Prostate gland (tissue), 2 donors: Measurements from ENCODE around the gene LRRC55. TPM values are rescaled to one million over a fixed set of nuclear protein-coding genes. Genes with fewer than 3 reads are reported as not detected.

Experiments
- DNase-seq: peaks from one replicate; pipeline ENCODE4 v3.0.0-alpha.2; 2019; ENCODE audit warnings: low spot score
- H3K27ac ChIP-seq, 2 donors: fragments of 200-600 bp; sonication (generic); 2 replicates each; pipeline ENCODE4 v1.5.1; 2017 to 2019
- H3K27me3 ChIP-seq: fragments of 200-600 bp; sonication (generic); replicated peaks from 2 replicates; pipeline ENCODE4 v1.5.1; 2019; ENCODE audit not compliant: insufficient read depth
- H3K36me3 ChIP-seq, 2 donors: fragments of 200-600 bp; sonication (generic); 1 replicate in 1 of 2; 2 replicates in 1 of 2; pipeline versions ENCODE4 v1.5.1 to v1.8.1; 2017 to 2019
- H3K4me1 ChIP-seq: fragments of 200-600 bp; sonication (generic); replicated peaks from 2 replicates; pipeline ENCODE4 v1.5.1; 2019
- H3K4me3 ChIP-seq, 2 donors: fragments of 200-600 bp; sonication (generic); 2 replicates each; pipeline ENCODE4 v1.5.1; 2017 to 2019
- H3K9me3 ChIP-seq: fragments of 200-600 bp; sonication (generic); 2 replicates; pipeline ENCODE4 v1.5.1; 2017
- CTCF ChIP-seq, 4 experiments: fragments of 200-600 bp in 2 of 4; fragments of 450-650 bp in 2 of 4; sonication (generic) in 2 of 4; IDR thresholded peaks; 1 replicate in 3 of 4; 2 replicates in 1 of 4; pipeline ENCODE4 v1.5.1; 2016 to 2019; ENCODE audit warnings: antibody characterized with exemption in 4 of 4, mild to moderate bottlenecking in 2 of 4, moderate library complexity in 2 of 4
- POLR2A ChIP-seq: fragments of 450-650 bp; IDR thresholded peaks from one replicate; pipeline ENCODE4 v1.6.1; 2016; ENCODE audit warnings: antibody characterized with exemption, mild to moderate bottlenecking
- POLR2AphosphoS5 ChIP-seq: sonication (generic); formaldehyde crosslinking; IDR thresholded peaks from one replicate; pipeline ENCODE4 v1.6.1; 2017; ENCODE audit warnings: antibody characterized with exemption
- WGBS: methylation state at CpG from one replicate; pipeline ENCODE4 v1.1.5; 2018; 5-methylcytosine and 5-hydroxymethylcytosine counted together
- intact Hi-C: fragments of 100-400 bp; cut with DNase I; formaldehyde crosslinking; loops from one replicate; pipeline ENCODE4 v1.14.2; 2022
- total RNA-seq, 2 donors: library from RNA; depleted of rRNA; stranded (reverse); fragments of >200 nt; gene quantifications; one replicate each; pipeline ENCODE4 v1.1.0, GENCODE V29; 2016

Gene LRRC55
- total RNA-seq, 2 donors from 2014 or later = 0.23 TPM; not detected in 1

GRCh38 chr11:57182896-57183295, 1.1 kb downstream of the LRRC55 start:
- no peak overlapping the region for H3K27ac ChIP-seq
- intact Hi-C loops = no loop called here
- no peaks in the 10 kb centered on the region for H3K27me3 ChIP-seq
- no peaks in the 10 kb centered on the region for H3K36me3 ChIP-seq
- TF ChIP-seq POLR2AphosphoS5 (no peak), CTCF (IDR thresholded peaks at IDR 0.05) (no peak), POLR2A (no peak)
- no peak overlapping the region for H3K4me3 ChIP-seq
- no peak for DNase-seq
- H3K9me3 ChIP-seq = no peaks in the 10 kb centered on the region
- 90% methylated on average over 3 of the region's 3 CpGs for WGBS
- no peaks in the 10 kb centered on the region for H3K4me1 ChIP-seq

GRCh38 chr11:57190548-57190947, 8.8 kb downstream of the LRRC55 start:
- Histone ChIP-seq H3K27ac (no peak overlapping the region), H3K4me3 (no peak overlapping the region), H3K4me1 (no peaks in the 10 kb centered on the region), H3K9me3 (no peaks in the 10 kb centered on the region), H3K36me3 (no peaks in the 10 kb centered on the region), H3K27me3 (no peaks in the 10 kb centered on the region)
- intact Hi-C loops = no loop called here
- TF ChIP-seq CTCF (IDR thresholded peaks at IDR 0.05) = no peak
- no peak for TF ChIP-seq POLR2AphosphoS5
- TF ChIP-seq POLR2A = no peak
- no peak for DNase-seq
- WGBS = 94% methylated on average over 4 of the region's 4 CpGs

- H3K27me3 ChIP-seq = no peaks in the 10 kb centered on the region
- H3K27ac ChIP-seq = no peak overlapping the region
- TF ChIP-seq POLR2AphosphoS5 (no peak), POLR2A (no peak), CTCF (IDR thresholded peaks at IDR 0.05) (no peak)
- no peak for DNase-seq
- H3K4me3 ChIP-seq = no peak overlapping the region
- no peaks in the 10 kb centered on the region for H3K9me3 ChIP-seq
- H3K4me1 ChIP-seq = no peaks in the 10 kb centered on the region
- intact Hi-C loops = no loop called here
- no peaks in the 10 kb centered on the region for H3K36me3 ChIP-seq
- WGBS = 65% methylated on average over 9 of the region's 9 CpGs
Observed at GRCh38 chr11:57191311-57192219, 9.8 kb downstream of the LRRC55 start.

- intact Hi-C loops = no loop called here
- DNase-seq = no peak
- Histone ChIP-seq H3K4me3 (no peak overlapping the region), H3K4me1 (no peaks in the 10 kb centered on the region), H3K9me3 (no peaks in the 10 kb centered on the region), H3K27me3 (no peaks in the 10 kb centered on the region), H3K36me3 (no peaks in the 10 kb centered on the region), H3K27ac (no peak overlapping the region)
- TF ChIP-seq CTCF (IDR thresholded peaks at IDR 0.05) = no peak
- TF ChIP-seq POLR2A = no peak
- TF ChIP-seq POLR2AphosphoS5 = no peak
- 78% methylated on average over 1 of the region's 1 CpG for WGBS
Observed at GRCh38 chr11:57192316-57192715, 10.6 kb downstream of the LRRC55 start.

GRCh38 chr11:57196596-57196995, 14.8 kb downstream of the LRRC55 start:
- 84% methylated on average over 6 of the region's 6 CpGs for WGBS
- intact Hi-C loops = no loop called here
- H3K4me3 ChIP-seq = no peak overlapping the region
- no peak overlapping the region for H3K27ac ChIP-seq
- TF ChIP-seq POLR2AphosphoS5 = no peak
- no peak for TF ChIP-seq POLR2A
- no peak for TF ChIP-seq CTCF (IDR thresholded peaks at IDR 0.05)
- H3K36me3 ChIP-seq = no peaks in the 10 kb centered on the region
- no peaks in the 10 kb centered on the region for H3K9me3 ChIP-seq
- no peaks in the 10 kb centered on the region for H3K27me3 ChIP-seq
- no peak for DNase-seq
- no peaks in the 10 kb centered on the region for H3K4me1 ChIP-seq
